ENCODE data around the gene MED12.

- TF ChIP-seq CTCF (IDR thresholded peaks at IDR 0.05; ENCODE audit: insufficient read depth, low read depth, low read length) (no peak), EZH2 (IDR thresholded peaks at IDR 0.05; ENCODE audit: insufficient read depth, low read length) (no peak)
Measured at GRCh38 chrX:71159335-71159734, 40.9 kb downstream of the MED12 start.

Measured in astrocyte (in vitro differentiated cells and primary cell).